SK-N-SH (cell line): ENCODE results near the gene BAD. TPM values are rescaled to one million over a fixed set of nuclear protein-coding genes. Genes with fewer than 3 reads are reported as not detected.

ENCODE experiments used
- CHD2 ChIP-seq: fragments of 150-350 bp; IDR thresholded peaks from 2 replicates; pipeline ENCODE4 v1.6.1; 2018; ENCODE audit warnings: low read length; ENCODE audit not compliant: partially characterized antibody
- EP300 ChIP-seq, 2 experiments: IDR thresholded peaks; 2 replicates each; pipeline versions ENCODE4 v1.4.0 to v1.6.1; 2012; ENCODE audit warnings: borderline replicate concordance in 1 of 2, low read depth in 1 of 2, low read length in 1 of 2
- FOXJ3 ChIP-seq: sonication (generic); formaldehyde crosslinking; IDR thresholded peaks from 2 replicates; pipeline ENCODE4 v1.5.1; 2020; ENCODE audit warnings: mild to moderate bottlenecking, missing genetic modification reagents
- FOXM1 ChIP-seq: IDR thresholded peaks from 2 replicates; pipeline ENCODE4 v1.4.0; 2012; ENCODE audit warnings: low read depth, mild to moderate bottlenecking
- GABPA ChIP-seq: IDR thresholded peaks from 2 replicates; pipeline ENCODE4 v1.4.0; 2012; ENCODE audit warnings: low read depth, mild to moderate bottlenecking
- IRF3 ChIP-seq: fragments of 150-350 bp; IDR thresholded peaks from 2 replicates; pipeline ENCODE4 v1.6.1; 2016; ENCODE audit warnings: mild to moderate bottlenecking, low read depth, low read length
- JUND ChIP-seq: IDR thresholded peaks from 2 replicates; pipeline ENCODE4 v1.4.0; 2012
- MEF2A ChIP-seq: IDR thresholded peaks from 2 replicates; pipeline ENCODE4 v1.4.0; 2012; ENCODE audit warnings: low read depth, borderline replicate concordance
- MXI1 ChIP-seq: IDR thresholded peaks from 2 replicates; pipeline ENCODE4 v1.6.1; 2012; ENCODE audit warnings: mild to moderate bottlenecking, low read depth, low read length, improper control_type of control experiment
- NFIC ChIP-seq: IDR thresholded peaks from 2 replicates; pipeline ENCODE4 v1.4.0; 2012; ENCODE audit warnings: borderline replicate concordance
- POLR2AphosphoS5 ChIP-seq: IDR thresholded peaks from 2 replicates; pipeline ENCODE4 v1.6.1; 2012; ENCODE audit warnings: low read depth, low read length
- RCOR1 ChIP-seq: fragments of 150-350 bp; IDR thresholded peaks from 2 replicates; pipeline ENCODE4 v1.6.1; 2017; ENCODE audit warnings: antibody characterized with exemption, low read length
- RXRA ChIP-seq: IDR thresholded peaks from 2 replicates; pipeline ENCODE4 v1.4.0; 2012; ENCODE audit warnings: low read depth, mild to moderate bottlenecking, borderline replicate concordance
- SIN3A ChIP-seq: IDR thresholded peaks from 2 replicates; pipeline ENCODE4 v1.6.1; 2012; ENCODE audit warnings: low read depth, mild to moderate bottlenecking, low read length, moderate library complexity, borderline replicate concordance
- SMC3 ChIP-seq: IDR thresholded peaks from 2 replicates; pipeline ENCODE4 v1.6.1; 2012; ENCODE audit warnings: low read depth, low read length, improper control_type of control experiment
- TAF1 ChIP-seq: IDR thresholded peaks from 2 replicates; pipeline ENCODE4 v1.6.1; 2012; ENCODE audit warnings: low read depth, mild to moderate bottlenecking, low read length, moderate library complexity, borderline replicate concordance
- TCF12 ChIP-seq: IDR thresholded peaks from 2 replicates; pipeline ENCODE4 v1.4.0; 2012
- TEAD4 ChIP-seq: IDR thresholded peaks from 2 replicates; pipeline ENCODE4 v1.4.0; 2012; ENCODE audit warnings: mild to moderate bottlenecking, borderline replicate concordance; ENCODE audit not compliant: insufficient read depth
- USF1 ChIP-seq: IDR thresholded peaks from 2 replicates; pipeline ENCODE4 v1.4.0; 2012; ENCODE audit warnings: low read depth, borderline replicate concordance
- ZBTB33 ChIP-seq: IDR thresholded peaks from 2 replicates; pipeline ENCODE4 v1.4.0; 2012; ENCODE audit warnings: low read depth, borderline replicate concordance
- polyA plus RNA-seq, 3 experiments: library from polyadenylated mRNA; depleted of rRNA; stranded (reverse); fragments of >200 nt; gene quantifications; 2 replicates each; pipeline ENCODE4 v1.2.3, GENCODE V29; 2012
- TF ChIP-seq, protein P1 (sequence below): fragments of 150-350 bp; IDR thresholded peaks from 2 replicates; pipeline ENCODE4 v1.6.1; 2017; ENCODE audit warnings: antibody characterized with exemption, low read length, low read depth, borderline replicate concordance
- TF ChIP-seq, protein P2 (sequence below): IDR thresholded peaks from 2 replicates; pipeline ENCODE4 v1.4.0; 2012; ENCODE audit warnings: low read depth

The BAD gene
- polyA plus RNA-seq, 1 of the 3 experiments (the other 2 are of a cell fraction) = 80.9 TPM

DNA sequence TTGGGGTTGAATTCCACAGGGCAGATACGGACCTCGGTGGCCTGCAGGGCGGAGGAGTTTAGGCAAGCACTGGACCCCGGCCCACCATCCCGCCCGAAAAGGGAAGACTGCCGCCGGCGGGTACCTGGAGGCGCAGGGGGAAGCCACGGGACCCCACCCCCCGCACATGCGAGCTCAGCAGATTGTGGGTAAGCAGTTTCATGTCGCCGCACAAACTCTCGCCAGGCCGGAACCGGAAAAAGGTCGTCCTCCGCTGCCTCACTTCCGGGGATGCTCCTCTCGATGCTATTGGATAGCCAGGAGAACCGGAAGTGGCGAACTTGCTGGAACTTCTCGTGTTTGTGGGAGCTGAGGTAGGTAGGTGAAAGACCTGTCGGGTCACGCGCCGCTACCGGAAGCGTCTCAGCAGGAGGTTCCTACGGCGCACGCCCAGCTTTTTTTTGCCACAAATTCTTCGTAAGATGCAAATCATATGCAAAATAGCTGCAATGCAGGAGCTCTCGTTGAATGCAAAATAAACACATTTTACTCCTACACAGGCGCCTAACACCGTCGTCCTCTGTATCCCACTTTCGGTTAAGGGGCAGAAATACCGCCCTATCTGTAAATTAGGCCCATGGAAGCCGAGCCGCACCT lies 33.0 kb upstream of the BAD start, which contains the start of gene TRMT112 (continued):
- peak; percentile 28; the same call in 1 of the 2 replicates for TF ChIP-seq ZBTB33
- TF ChIP-seq TAF1 = peak; percentile 60; the same call in 1 of the 2 replicates
- TF ChIP-seq MEF2A = no peak
- TF ChIP-seq NFIC = no peak
- TF ChIP-seq GABPA = peak; percentile 98
- TF ChIP-seq RCOR1 = no peak
- TF ChIP-seq POLR2AphosphoS5 = peak; percentile 88; the same call in 1 of the 2 replicates
- no peak for TF ChIP-seq FOXM1
- no peak for TF ChIP-seq TEAD4
- no peak for TF ChIP-seq FOXJ3
- no peak for TF ChIP-seq RXRA
- TF ChIP-seq, protein P1, sequence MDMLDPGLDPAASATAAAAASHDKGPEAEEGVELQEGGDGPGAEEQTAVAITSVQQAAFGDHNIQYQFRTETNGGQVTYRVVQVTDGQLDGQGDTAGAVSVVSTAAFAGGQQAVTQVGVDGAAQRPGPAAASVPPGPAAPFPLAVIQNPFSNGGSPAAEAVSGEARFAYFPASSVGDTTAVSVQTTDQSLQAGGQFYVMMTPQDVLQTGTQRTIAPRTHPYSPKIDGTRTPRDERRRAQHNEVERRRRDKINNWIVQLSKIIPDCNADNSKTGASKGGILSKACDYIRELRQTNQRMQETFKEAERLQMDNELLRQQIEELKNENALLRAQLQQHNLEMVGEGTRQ = peak; percentile 51; the same call in 1 of the 2 replicates
- TF ChIP-seq IRF3 = no peak; the same call in 1 of the 2 replicates
- TF ChIP-seq MXI1 = peak; percentile 80
- peak; percentile 84 for TF ChIP-seq CHD2
- no peak for TF ChIP-seq SMC3
- peak; percentile 77; the same call in 1 of the 2 replicates for TF ChIP-seq USF1
- TF ChIP-seq JUND = no peak
- TF ChIP-seq SIN3A = no peak
- TF ChIP-seq TCF12 = no peak
- TF ChIP-seq, protein P2, sequence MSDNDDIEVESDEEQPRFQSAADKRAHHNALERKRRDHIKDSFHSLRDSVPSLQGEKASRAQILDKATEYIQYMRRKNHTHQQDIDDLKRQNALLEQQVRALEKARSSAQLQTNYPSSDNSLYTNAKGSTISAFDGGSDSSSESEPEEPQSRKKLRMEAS = peak; percentile 64; the same call in 1 of the 2 replicates
- no peak for TF ChIP-seq EP300 (IDR thresholded peaks at IDR 0.05; ENCODE audit: borderline replicate concordance in 1 of 2, low read depth in 1 of 2, low read length in 1 of 2)
- TF ChIP-seq, all 33 proteins: peak for 11
